H9 (cell line): ENCODE measurements around the gene MAN1A2. TPM values are rescaled to one million over a fixed set of nuclear protein-coding genes. Genes with fewer than 3 reads are reported as not detected.

Experiments
- DNase-seq: peaks from one replicate; pipeline ENCODE4 v3.0.0-alpha.2; 2017
- H2AFZ ChIP-seq: one replicate; pipeline ENCODE4 v1.6.1; 2013; ENCODE audit warnings: mild to moderate bottlenecking, low read length, control low read depth, moderate library complexity
- H2AK5ac ChIP-seq: 2 replicates; pipeline ENCODE4 v1.6.1; 2013; ENCODE audit warnings: low read length, control low read depth, mixed read lengths; ENCODE audit not compliant: insufficient read length
- H2BK120ac ChIP-seq: one replicate; pipeline ENCODE4 v1.6.1; 2013; ENCODE audit warnings: low read depth, mild to moderate bottlenecking, low read length, control low read depth, inconsistent platforms; ENCODE audit not compliant: poor library complexity, severe bottlenecking
- H2BK12ac ChIP-seq: 2 replicates; pipeline ENCODE4 v1.6.1; 2013; ENCODE audit warnings: low read length, control low read depth, mixed read lengths, low read depth; ENCODE audit not compliant: insufficient read length
- H2BK15ac ChIP-seq: 2 replicates; pipeline ENCODE4 v1.6.1; 2013; ENCODE audit warnings: low read depth, low read length, control low read depth
- H2BK20ac ChIP-seq: one replicate; pipeline ENCODE4 v1.6.1; 2013; ENCODE audit warnings: low read depth, mild to moderate bottlenecking, low read length, control low read depth, inconsistent platforms; ENCODE audit not compliant: poor library complexity, severe bottlenecking
- H2BK5ac ChIP-seq: 2 replicates; pipeline ENCODE4 v1.6.1; 2013; ENCODE audit warnings: low read length, control low read depth, mixed read lengths; ENCODE audit not compliant: insufficient read length
- H3K14ac ChIP-seq: 2 replicates; pipeline ENCODE4 v1.6.1; 2013; ENCODE audit warnings: low read length, control low read depth; ENCODE audit not compliant: insufficient read depth
- H3K18ac ChIP-seq: 2 replicates; pipeline ENCODE4 v1.6.1; 2013; ENCODE audit warnings: low read depth, mild to moderate bottlenecking, mixed read lengths, low read length, control low read depth; ENCODE audit not compliant: insufficient read length
- H3K23ac ChIP-seq: 2 replicates; pipeline ENCODE4 v1.6.1; 2013; ENCODE audit warnings: low read length, control low read depth, mixed read lengths, low read depth; ENCODE audit not compliant: insufficient read length
- H3K23me2 ChIP-seq: 2 replicates; pipeline ENCODE4 v1.6.1; 2013; ENCODE audit warnings: low read depth, mild to moderate bottlenecking, mixed read lengths, low read length, control low read depth; ENCODE audit not compliant: insufficient read length, poor library complexity, severe bottlenecking
- H3K27ac ChIP-seq: 2 replicates; pipeline ENCODE4 v1.5.1; 2013; ENCODE audit warnings: low read length, control low read depth, mixed read lengths, low read depth; ENCODE audit not compliant: insufficient read length
- H3K27me3 ChIP-seq: 2 replicates; pipeline ENCODE4 v1.6.1; 2013; ENCODE audit warnings: low read length, control low read depth, inconsistent platforms; ENCODE audit not compliant: insufficient read depth
- H3K4ac ChIP-seq: 2 replicates; pipeline ENCODE4 v1.6.1; 2013; ENCODE audit warnings: low read depth, mild to moderate bottlenecking, control low read depth, inconsistent platforms, low read length, moderate library complexity
- H3K4me1 ChIP-seq: 2 replicates; pipeline ENCODE4 v1.6.1; 2013; ENCODE audit warnings: low read length, control low read depth, inconsistent platforms; ENCODE audit not compliant: insufficient read depth
- H3K4me2 ChIP-seq: 2 replicates; pipeline ENCODE4 v1.6.1; 2013; ENCODE audit warnings: low read length, control low read depth, mixed read lengths; ENCODE audit not compliant: insufficient read length, insufficient read depth
- H3K56ac ChIP-seq: 2 replicates; pipeline ENCODE4 v1.6.1; 2013; ENCODE audit warnings: low read depth, mild to moderate bottlenecking, mixed read lengths, low read length, control low read depth; ENCODE audit not compliant: insufficient read length
- H3K79me1 ChIP-seq: 2 replicates; pipeline ENCODE4 v1.6.1; 2013; ENCODE audit warnings: low read depth, mild to moderate bottlenecking, moderate library complexity, low read length, control low read depth, inconsistent platforms; ENCODE audit not compliant: insufficient read depth, poor library complexity, severe bottlenecking
- H3K79me2 ChIP-seq: 2 replicates; pipeline ENCODE4 v1.6.1; 2013; ENCODE audit warnings: low read length, control low read depth, inconsistent platforms; ENCODE audit not compliant: insufficient read depth
- H3K9ac ChIP-seq: 2 replicates; pipeline ENCODE4 v1.6.1; 2013; ENCODE audit warnings: low read length, control low read depth, mixed read lengths; ENCODE audit not compliant: insufficient read length; ENCODE audit errors: extremely low read depth
- H3K9me3 ChIP-seq: one replicate; pipeline ENCODE4 v1.6.1; 2013; ENCODE audit warnings: low read depth, low read length, inconsistent platforms; ENCODE audit not compliant: control insufficient read depth
- H3T11ph ChIP-seq: one replicate; pipeline ENCODE4 v1.6.1; 2013; ENCODE audit warnings: mild to moderate bottlenecking, low read length, control low read depth, inconsistent platforms
- H4K20me1 ChIP-seq: one replicate; pipeline ENCODE4 v1.6.1; 2013; ENCODE audit not compliant: control insufficient read depth, insufficient read length, insufficient read depth
- H4K5ac ChIP-seq: 2 replicates; pipeline ENCODE4 v1.6.1; 2013; ENCODE audit warnings: low read depth, mild to moderate bottlenecking, mixed read lengths, low read length, control low read depth; ENCODE audit not compliant: insufficient read length
- H4K8ac ChIP-seq: replicated peaks from 2 replicates; pipeline ENCODE4 v1.6.1; 2013; ENCODE audit warnings: low read length, control low read depth, mixed read lengths, low read depth; ENCODE audit not compliant: insufficient read length
- H4K91ac ChIP-seq: 2 replicates; pipeline ENCODE4 v1.6.1; 2013; ENCODE audit warnings: low read depth, mild to moderate bottlenecking, moderate library complexity, mixed read lengths, low read length, control low read depth; ENCODE audit not compliant: insufficient read length
- H3K27ac Mint-ChIP-seq, 3 experiments: 2 replicates in 2 of 3; 3 replicates in 1 of 3; pipeline ENCODE4 v1.8.0; 2020 to 2021; ENCODE audit warnings: mixed read lengths in 3 of 3, mild to moderate bottlenecking in 1 of 3, moderate library complexity in 1 of 3
- H3K27me3 Mint-ChIP-seq: 2 replicates; pipeline ENCODE4 v1.8.0; 2021; ENCODE audit warnings: low read depth, mild to moderate bottlenecking, moderate library complexity, mixed read lengths
- H3K36me3 Mint-ChIP-seq, 3 experiments: 2 replicates in 2 of 3; 3 replicates in 1 of 3; pipeline ENCODE4 v1.8.0; 2020 to 2021; ENCODE audit warnings: low read depth in 3 of 3, mixed read lengths in 3 of 3; ENCODE audit not compliant: insufficient read depth in 1 of 3
- H3K4me1 Mint-ChIP-seq, 2 experiments: 2 replicates each; pipeline ENCODE4 v1.8.0; 2020; ENCODE audit warnings: mixed read lengths in 2 of 2
- H3K4me3 Mint-ChIP-seq, 2 experiments: 2 replicates in 1 of 2; 3 replicates in 1 of 2; pipeline ENCODE4 v1.8.0; 2020 to 2021; ENCODE audit warnings: mild to moderate bottlenecking in 2 of 2, mixed read lengths in 2 of 2, moderate library complexity in 1 of 2
- H3K9me3 Mint-ChIP-seq, 2 experiments: 2 replicates in 1 of 2; 3 replicates in 1 of 2; pipeline ENCODE4 v1.8.0; 2020; ENCODE audit warnings: mild to moderate bottlenecking in 2 of 2, mixed read lengths in 2 of 2, moderate library complexity in 1 of 2
- CTCF ChIP-seq: fragments of 200-600 bp; sonication (generic); conservative IDR thresholded peaks from 3 replicates; pipeline ENCODE4 v1.8.0; 2021; ENCODE audit warnings: antibody characterized with exemption, mild to moderate bottlenecking
- WGBS: extraction: QIAGEN DNeasy Blood & Tissue Kit; methylation state at CpG from one replicate; pipeline ENCODE4 v1.1.7; 2013; ENCODE audit warnings: missing lambda C conversion rate, low lambda C conversion rate, mixed read lengths; ENCODE audit not compliant: insufficient read length; ENCODE audit errors: extremely low coverage; 5-methylcytosine and 5-hydroxymethylcytosine counted together
- total RNA-seq: library from RNA; stranded (reverse); gene quantifications from 2 replicates; pipeline ENCODE4 v1.2.1, GENCODE V29; 2021

The MAN1A2 gene
- total RNA-seq, 1 experiment from 2014 or later: 24.0 TPM

GRCh38 chr1:117511273-117511672 is 144.0 kb downstream of the MAN1A2 start:
- Histone ChIP-seq H2AFZ (no peak overlapping the region), H3K27me3 (no peaks in the 10 kb centered on the region), H4K91ac (no peak overlapping the region), H2BK15ac (no peak overlapping the region), H3K14ac (no peak overlapping the region), H3T11ph (no peak overlapping the region), H2BK5ac (no peak overlapping the region), H2BK20ac (no peak overlapping the region), H2AK5ac (no peak overlapping the region), H4K8ac (no peak overlapping the region), H2BK120ac (no peak overlapping the region), H2BK12ac (no peak overlapping the region), H3K23ac (no peak overlapping the region), H3K4ac (no peak overlapping the region), H4K5ac (no peak overlapping the region), H3K27ac (no peak overlapping the region), H3K4me2 (no peak overlapping the region), H3K23me2 (no peaks in the 10 kb centered on the region), H3K56ac (no peak overlapping the region), H3K9me3 (no peaks in the 10 kb centered on the region), H3K79me2 (no peaks in the 10 kb centered on the region), H4K20me1 (no peaks in the 10 kb centered on the region), H3K79me1 (no peaks in the 10 kb centered on the region), H3K9ac (no peak overlapping the region), H3K18ac (no peak overlapping the region), H3K4me1 (no peaks in the 10 kb centered on the region)
- H3K27me3 Mint-ChIP-seq: no peaks in the 10 kb centered on the region
- no peak overlapping the region for H3K4me3 Mint-ChIP-seq
- TF ChIP-seq CTCF: no peak
- no CpG with 5 or more reads among the region's 3 CpGs for WGBS
- peaks cover 12 to 13% of the 10 kb centered on the region in 2 experiments for H3K4me1 Mint-ChIP-seq
- no peaks in the 10 kb centered on the region for H3K9me3 Mint-ChIP-seq
- H3K36me3 Mint-ChIP-seq: no peaks in the 10 kb centered on the region
- no peak overlapping the region for H3K27ac Mint-ChIP-seq
- DNase-seq: no peak
